Neural progenitor cell (in vitro differentiated cells): ENCODE measurements around the gene SSTR3. TPM values are rescaled to one million over a fixed set of nuclear protein-coding genes. Genes with fewer than 3 reads are reported as not detected.
A peak's percentile ranks its signal among the peaks of the same experiment; 100 is the strongest.

Experiments
- DNase-seq: peaks from one replicate; pipeline ENCODE4 v3.0.0-alpha.2; 2016; ENCODE audit warnings: low spot score
- H2AFZ ChIP-seq: fragments of 200-600 bp; sonication (generic); replicated peaks from 2 replicates; pipeline ENCODE4 v1.6.1; 2016; ENCODE audit warnings: antibody characterized with exemption
- H3F3A ChIP-seq: fragments of 200-600 bp; sonication (generic); 2 replicates; pipeline ENCODE4 v1.6.1; 2016; ENCODE audit warnings: antibody characterized with exemption, low read depth
- H3K27ac ChIP-seq: fragments of 200-600 bp; sonication (generic); 2 replicates; pipeline ENCODE4 v1.5.1; 2016; ENCODE audit warnings: mild to moderate bottlenecking
- H3K27me3 ChIP-seq: fragments of 200-600 bp; sonication (generic); 2 replicates; pipeline ENCODE4 v1.6.1; 2016; ENCODE audit warnings: mild to moderate bottlenecking, moderate library complexity
- H3K36me3 ChIP-seq: fragments of 200-600 bp; sonication (generic); 2 replicates; pipeline ENCODE4 v1.5.1; 2016
- H3K4me1 ChIP-seq: fragments of 200-600 bp; sonication (generic); 2 replicates; pipeline ENCODE4 v1.6.1; 2016; ENCODE audit warnings: mixed run types
- H3K4me2 ChIP-seq: fragments of 200-600 bp; sonication (generic); 2 replicates; pipeline ENCODE4 v1.6.1; 2016
- H3K4me3 ChIP-seq: fragments of 200-600 bp; sonication (generic); 2 replicates; pipeline ENCODE4 v1.5.1; 2016
- H3K79me2 ChIP-seq: fragments of 200-600 bp; sonication (generic); 2 replicates; pipeline ENCODE4 v1.6.1; 2016; ENCODE audit warnings: low read depth
- H3K9ac ChIP-seq: fragments of 200-600 bp; sonication (generic); 2 replicates; pipeline ENCODE4 v1.6.1; 2016
- H3K9me3 ChIP-seq: fragments of 200-600 bp; sonication (generic); 2 replicates; pipeline ENCODE4 v1.5.1; 2016; ENCODE audit warnings: low read depth
- H4K20me1 ChIP-seq: fragments of 200-600 bp; sonication (generic); 2 replicates; pipeline ENCODE4 v1.6.1; 2016; ENCODE audit warnings: low read depth
- H3K27ac Mint-ChIP-seq: 3 replicates; pipeline ENCODE4 v1.8.0; 2021; ENCODE audit warnings: mixed read lengths
- H3K27me3 Mint-ChIP-seq: 2 replicates; pipeline ENCODE4 v1.8.0; 2022; ENCODE audit warnings: low read depth, mild to moderate bottlenecking, inconsistent platforms, moderate library complexity, mixed read lengths; ENCODE audit not compliant: insufficient read depth
- H3K36me3 Mint-ChIP-seq: 3 replicates; pipeline ENCODE4 v1.8.0; 2021; ENCODE audit warnings: mixed read lengths
- H3K4me1 Mint-ChIP-seq: 3 replicates; pipeline ENCODE4 v1.8.0; 2021; ENCODE audit warnings: mixed read lengths
- H3K4me3 Mint-ChIP-seq: 3 replicates; pipeline ENCODE4 v1.8.0; 2021; ENCODE audit warnings: mild to moderate bottlenecking, moderate library complexity, mixed read lengths
- H3K9me3 Mint-ChIP-seq: 3 replicates; pipeline ENCODE4 v1.8.0; 2020; ENCODE audit warnings: mixed read lengths
- CTCF ChIP-seq: fragments of 200-600 bp; sonication (generic); IDR thresholded peaks from 2 replicates; pipeline ENCODE4 v1.5.1; 2017; ENCODE audit warnings: antibody characterized with exemption, mild to moderate bottlenecking
- EZH2 ChIP-seq: fragments of 200-600 bp; sonication (generic); IDR thresholded peaks from 2 replicates; pipeline ENCODE4 v1.6.1; 2017; ENCODE audit warnings: antibody characterized with exemption, mild to moderate bottlenecking, moderate library complexity
- EZH2phosphoT487 ChIP-seq: fragments of 200-600 bp; sonication (generic); IDR thresholded peaks from 2 replicates; pipeline ENCODE4 v1.6.1; 2017; ENCODE audit warnings: antibody characterized with exemption
- total RNA-seq: library from RNA; depleted of rRNA; stranded (reverse); fragments of >200 nt; gene quantifications from 2 replicates; pipeline ENCODE4 v1.2.3, GENCODE V29; 2015; ENCODE audit warnings: low replicate concordance

The SSTR3 gene
- total RNA-seq, 1 donor from 2014 or later: 0.19 TPM

- Histone ChIP-seq H3K79me2 (no peaks in the 10 kb centered on the region), H4K20me1 (no peaks in the 10 kb centered on the region), H3K9ac (no peak overlapping the region), H3K9me3 (peaks cover 7% of the 10 kb centered on the region), H2AFZ (no peak overlapping the region), H3F3A (peaks cover 14% of the 10 kb centered on the region), H3K4me2 (no peak overlapping the region), H3K4me3 (no peak overlapping the region), H3K36me3 (no peaks in the 10 kb centered on the region), H3K27ac (no peak overlapping the region), H3K27me3 (no peaks in the 10 kb centered on the region), H3K4me1 (no peaks in the 10 kb centered on the region)
- H3K9me3 Mint-ChIP-seq: peaks cover 13% of the 10 kb centered on the region
- H3K27me3 Mint-ChIP-seq: peaks cover 4% of the 10 kb centered on the region
- H3K36me3 Mint-ChIP-seq: peaks cover 8% of the 10 kb centered on the region
- peaks cover 24% of the 10 kb centered on the region for H3K4me1 Mint-ChIP-seq
- TF ChIP-seq EZH2phosphoT487 (no peak), CTCF (no peak), EZH2 (no peak)
- H3K4me3 Mint-ChIP-seq: no peak overlapping the region
- DNase-seq: peak; percentile 25
- H3K27ac Mint-ChIP-seq: no peak overlapping the region
Measured at GRCh38 chr22:37196539-37197450, 15.5 kb downstream of the SSTR3 start.

GRCh38 chr22:37195921-37196320, 16.4 kb downstream of the SSTR3 start:
- H3K4me3 Mint-ChIP-seq: no peak overlapping the region
- Histone ChIP-seq H3K4me2 (no peak overlapping the region), H3K27me3 (no peaks in the 10 kb centered on the region), H3F3A (peaks cover 14% of the 10 kb centered on the region), H3K9me3 (peaks cover 8% of the 10 kb centered on the region), H3K4me3 (no peak overlapping the region), H3K9ac (no peak overlapping the region), H3K4me1 (no peaks in the 10 kb centered on the region), H2AFZ (no peak overlapping the region), H3K36me3 (no peaks in the 10 kb centered on the region), H3K79me2 (no peaks in the 10 kb centered on the region), H3K27ac (no peak overlapping the region), H4K20me1 (no peaks in the 10 kb centered on the region)
- H3K9me3 Mint-ChIP-seq: peaks cover 13% of the 10 kb centered on the region
- DNase-seq: no peak
- H3K4me1 Mint-ChIP-seq: peaks cover 20% of the 10 kb centered on the region
- TF ChIP-seq EZH2: no peak
- no peak for TF ChIP-seq EZH2phosphoT487
- TF ChIP-seq CTCF: no peak
- H3K36me3 Mint-ChIP-seq: peaks cover 8% of the 10 kb centered on the region
- peaks cover 4% of the 10 kb centered on the region for H3K27me3 Mint-ChIP-seq
- H3K27ac Mint-ChIP-seq: no peak overlapping the region

- Mint-ChIP-seq H3K9me3 (peaks cover 13% of the 10 kb centered on the region), H3K4me3 (no peak overlapping the region)
- TF ChIP-seq CTCF (no peak), EZH2phosphoT487 (no peak), EZH2 (no peak)
Measured at GRCh38 chr22:37194750-37195149, 17.5 kb downstream of the SSTR3 start.

More at GRCh38 chr22:37194750-37195149, 17.5 kb downstream of the SSTR3 start:
- Mint-ChIP-seq H3K27ac (peak overlapping the region; percentile 67), H3K4me1 (peaks cover 20% of the 10 kb centered on the region), H3K36me3 (peaks cover 11% of the 10 kb centered on the region), H3K27me3 (peaks cover 4% of the 10 kb centered on the region)
- Histone ChIP-seq H3K27ac (no peak overlapping the region), H3K27me3 (no peaks in the 10 kb centered on the region), H2AFZ (no peak overlapping the region), H3K9me3 (peaks cover 8% of the 10 kb centered on the region), H3K79me2 (no peaks in the 10 kb centered on the region), H3K4me3 (no peak overlapping the region), H3K36me3 (no peaks in the 10 kb centered on the region), H3F3A (peaks cover 20% of the 10 kb centered on the region), H3K4me2 (no peak overlapping the region), H4K20me1 (no peaks in the 10 kb centered on the region), H3K9ac (no peak overlapping the region), H3K4me1 (peaks cover 4% of the 10 kb centered on the region)
- DNase-seq: no peak
